PC-3 (cell line): ENCODE measurements around the gene TSPEAR. TPM values are rescaled to one million over a fixed set of nuclear protein-coding genes. Genes with fewer than 3 reads are reported as not detected.

Experiments used
- ATAC-seq: fragments of 200-7000 bp; cut with Tn5 transposase; 2 replicates; pipeline ENCODE4 v1.9.1; 2020; ENCODE audit warnings: mild to moderate bottlenecking, moderate library complexity
- BruUV-seq: library from RNA; stranded (reverse); fragments of 400-500 nt; replicated peaks from 2 replicates; lab custom pipeline; 2021; lab: Mats Ljungman, UMichigan
- CTCF ChIA-PET: fragments of 300-600 bp; sonication (Branson Sonifier 250); formaldehyde crosslinking; loops from one replicate; lab custom pipeline; 2022; ENCODE audit warnings: antibody characterized with exemption; lab: Charles Lee
- POLR2A ChIA-PET: fragments of 300-600 bp; sonication (Branson Sonifier 250); formaldehyde crosslinking; loops from one replicate; lab custom pipeline; 2022; ENCODE audit warnings: antibody characterized with exemption; ENCODE audit not compliant: unreplicated experiment; lab: Charles Lee
- DNase-seq: peaks from one replicate; pipeline ENCODE4 v3.0.0-alpha.2; 2015
- H2AFZ ChIP-seq: fragments of 300-600 bp; sonication (generic); 2 replicates; pipeline ENCODE4 v1.6.0; 2016; ENCODE audit warnings: antibody characterized with exemption, low read length
- H3F3A ChIP-seq: fragments of 300-600 bp; sonication (generic); one replicate; pipeline ENCODE4 v1.6.0; 2017; ENCODE audit warnings: antibody characterized with exemption, low read length, control low read depth, mild to moderate bottlenecking; ENCODE audit not compliant: unreplicated experiment
- H3K27ac ChIP-seq: fragments of 300-600 bp; sonication (generic); 2 replicates; pipeline ENCODE4 v1.5.1; 2016; ENCODE audit warnings: mild to moderate bottlenecking, low read length
- H3K27me3 ChIP-seq: fragments of 300-600 bp; sonication (generic); 2 replicates; pipeline ENCODE4 v1.6.1; 2016; ENCODE audit warnings: low read length, mixed read lengths
- H3K36me3 ChIP-seq: fragments of 300-600 bp; sonication (generic); 2 replicates; pipeline ENCODE4 v1.6.1; 2016; ENCODE audit warnings: low read depth, mixed run types, low read length, mixed read lengths
- H3K4me1 ChIP-seq: fragments of 300-600 bp; sonication (generic); 2 replicates; pipeline ENCODE4 v1.5.1; 2016; ENCODE audit warnings: low read length; ENCODE audit not compliant: insufficient read depth
- H3K4me2 ChIP-seq: fragments of 300-600 bp; sonication (generic); 2 replicates; pipeline ENCODE4 v1.6.0; 2016; ENCODE audit warnings: low read length
- H3K4me3 ChIP-seq: fragments of 300-600 bp; sonication (generic); 2 replicates; pipeline ENCODE4 v1.5.1; 2016; ENCODE audit warnings: mild to moderate bottlenecking, low read length, mixed read lengths
- H3K79me2 ChIP-seq: fragments of 300-600 bp; sonication (generic); 2 replicates; pipeline ENCODE4 v1.6.1; 2017; ENCODE audit warnings: low read length, mixed read lengths
- H3K9ac ChIP-seq: fragments of 300-600 bp; sonication (generic); 2 replicates; pipeline ENCODE4 v1.6.0; 2016; ENCODE audit warnings: mild to moderate bottlenecking, low read length
- H3K9me2 ChIP-seq: fragments of 300-600 bp; sonication (generic); replicated peaks from 2 replicates; pipeline ENCODE4 v1.6.1; 2016; ENCODE audit warnings: mixed run types, low read length, mixed read lengths
- H3K9me3 ChIP-seq: fragments of 300-600 bp; sonication (generic); 2 replicates; pipeline ENCODE4 v1.6.1; 2016; ENCODE audit warnings: low read length, mixed read lengths
- H4K20me1 ChIP-seq: fragments of 300-600 bp; sonication (generic); 2 replicates; pipeline ENCODE4 v1.6.1; 2016; ENCODE audit warnings: low read length, mixed read lengths
- CTCF ChIP-seq: fragments of 300-600 bp; sonication (generic); conservative IDR thresholded peaks from 2 replicates; pipeline ENCODE4 v1.5.1; 2017; ENCODE audit warnings: antibody characterized with exemption, low read depth, mild to moderate bottlenecking, low read length
- EZH2 ChIP-seq: fragments of 300-600 bp; sonication (generic); IDR thresholded peaks from one replicate; pipeline ENCODE4 v1.6.1; 2017; ENCODE audit warnings: antibody characterized with exemption, mild to moderate bottlenecking, low read length; ENCODE audit not compliant: unreplicated experiment
- EZH2phosphoT487 ChIP-seq: fragments of 300-600 bp; sonication (generic); IDR thresholded peaks from 2 replicates; pipeline ENCODE4 v1.6.1; 2018; ENCODE audit warnings: mild to moderate bottlenecking, antibody characterized with exemption, low read length, borderline replicate concordance
- intact Hi-C: fragments of 100-400 bp; cut with micrococcal nuclease; formaldehyde crosslinking; loops from 2 replicates; pipeline ENCODE4 v1.9.0; 2023
- total RNA-seq: library from RNA; depleted of rRNA; stranded (reverse); fragments of >200 nt; gene quantifications from 2 replicates; pipeline ENCODE4 v1.2.3, GENCODE V29; 2014

TSPEAR gene
- total RNA-seq, 1 experiment from 2014 or later = 2.1 TPM

GRCh38 chr21:44567481-44568171 is 143.7 kb downstream of the TSPEAR start:
- no peak overlapping the region for H3K4me3 ChIP-seq
- H3K9me2 ChIP-seq = no peaks in the 10 kb centered on the region
- no peak for DNase-seq
- no TSS peak for BruUV-seq
- H2AFZ ChIP-seq = no peak overlapping the region
- H4K20me1 ChIP-seq = no peaks in the 10 kb centered on the region
- no peaks in the 10 kb centered on the region for H3F3A ChIP-seq
- no peaks in the 10 kb centered on the region for H3K36me3 ChIP-seq
- peaks cover 5% of the 10 kb centered on the region; the same call in 1 of the 2 replicates for H3K9me3 ChIP-seq
- intact Hi-C loops = no loop called here
- H3K79me2 ChIP-seq = no peaks in the 10 kb centered on the region
- H3K27me3 ChIP-seq = no peaks in the 10 kb centered on the region
- ChIA-PET CTCF (no interaction called here), POLR2A (no interaction called here)
- no peak overlapping the region for H3K27ac ChIP-seq
- no peaks in the 10 kb centered on the region for H3K4me1 ChIP-seq
- TF ChIP-seq CTCF (no peak), EZH2phosphoT487 (no peak), EZH2 (no peak)
- H3K9ac ChIP-seq = no peak overlapping the region
- no peak overlapping the region for H3K4me2 ChIP-seq
- no peak for ATAC-seq

GRCh38 chr21:44566403-44566802 is 145.0 kb downstream of the TSPEAR start:
- Histone ChIP-seq H3K79me2 (no peaks in the 10 kb centered on the region), H3K27ac (no peak overlapping the region), H2AFZ (no peak overlapping the region), H3K4me2 (no peak overlapping the region), H3K9me2 (no peaks in the 10 kb centered on the region), H4K20me1 (no peaks in the 10 kb centered on the region), H3K27me3 (no peaks in the 10 kb centered on the region), H3K4me3 (no peak overlapping the region), H3K4me1 (no peaks in the 10 kb centered on the region), H3K36me3 (no peaks in the 10 kb centered on the region), H3K9me3 (peaks cover 5% of the 10 kb centered on the region; the same call in 1 of the 2 replicates), H3F3A (no peaks in the 10 kb centered on the region), H3K9ac (no peak overlapping the region)
- ChIA-PET POLR2A (no interaction called here), CTCF (no interaction called here)
- DNase-seq (no peak), ATAC-seq (no peak)
- TF ChIP-seq EZH2 (no peak), EZH2phosphoT487 (no peak), CTCF (no peak)
- intact Hi-C loops = no loop called here
- no TSS peak for BruUV-seq

GRCh38 chr21:44564886-44565598 is 146.3 kb downstream of the TSPEAR start:
- CTCF ChIA-PET = no interaction called here
- BruUV-seq = no TSS peak

More at GRCh38 chr21:44564886-44565598, 146.3 kb downstream of the TSPEAR start:
- Histone ChIP-seq H3K4me2 (no peak overlapping the region), H4K20me1 (no peaks in the 10 kb centered on the region), H3K4me3 (no peak overlapping the region), H3K9ac (no peak overlapping the region), H3K36me3 (no peaks in the 10 kb centered on the region), H3K27ac (no peak overlapping the region), H3K9me3 (no peaks in the 10 kb centered on the region), H3K27me3 (no peaks in the 10 kb centered on the region), H3F3A (no peaks in the 10 kb centered on the region), H2AFZ (no peak overlapping the region), H3K9me2 (no peaks in the 10 kb centered on the region), H3K4me1 (no peaks in the 10 kb centered on the region), H3K79me2 (no peaks in the 10 kb centered on the region)
- DNase-seq = no peak
- intact Hi-C loops = no loop called here
- POLR2A ChIA-PET = no interaction called here
- TF ChIP-seq EZH2phosphoT487 (no peak), EZH2 (no peak), CTCF (no peak)
- no peak for ATAC-seq
